Activated CD4-positive, alpha-beta T cell treated with anti-CD3 and anti-CD28 coated beads, Interleukin-2, amount 10 ng/mL, durations not matched to agents 24 days and 14 days (primary cell): Measurements from ENCODE around the gene TRRAP. TPM values are rescaled to one million over a fixed set of nuclear protein-coding genes. Genes with fewer than 3 reads are reported as not detected.
"Not testable (repeated sequence)": the region's sequence is repeated elsewhere in the genome, so short reads cannot be mapped to it uniquely, and the experiment has no call there.

Experiments used
- DNase-seq: peaks from one replicate; pipeline ENCODE4 v3.0.0; 2022
- H3K27ac Mint-ChIP-seq: one replicate; pipeline ENCODE4 v1.8.0; 2022; ENCODE audit warnings: mild to moderate bottlenecking, mixed read lengths
- H3K27me3 Mint-ChIP-seq: one replicate; pipeline ENCODE4 v1.8.0; 2022; ENCODE audit warnings: mixed read lengths
- H3K36me3 Mint-ChIP-seq: one replicate; pipeline ENCODE4 v1.8.0; 2022; ENCODE audit warnings: low read depth, mild to moderate bottlenecking, mixed read lengths
- H3K4me1 Mint-ChIP-seq: one replicate; pipeline ENCODE4 v1.8.0; 2021; ENCODE audit warnings: mixed read lengths
- H3K4me3 Mint-ChIP-seq: one replicate; pipeline ENCODE4 v1.8.0; 2022; ENCODE audit warnings: mild to moderate bottlenecking, moderate library complexity, mixed read lengths
- H3K9me3 Mint-ChIP-seq: one replicate; pipeline ENCODE4 v1.8.0; 2021; ENCODE audit warnings: mixed read lengths
- intact Hi-C: fragments of 100-400 bp; cut with micrococcal nuclease; formaldehyde crosslinking; loops from one replicate; pipeline ENCODE4 v1.15.1; 2023
- total RNA-seq: library from RNA; stranded (reverse); gene quantifications from 2 replicates; pipeline ENCODE4 v1.2.3, GENCODE V29; 2022

The TRRAP gene
- total RNA-seq, 1 donor from 2014 or later, result 65.1 TPM

- Mint-ChIP-seq H3K36me3 (peaks cover 59% of the 10 kb centered on the region), H3K27me3 (no peaks in the 10 kb centered on the region), H3K4me3 (no peak overlapping the region), H3K27ac (peak overlapping the region; percentile 29), H3K4me1 (no peaks in the 10 kb centered on the region), H3K9me3 (no peaks in the 10 kb centered on the region)
- no peak for DNase-seq
- intact Hi-C loops, result no loop called here
Measured at GRCh38 chr7:99038086-99038855, 159.9 kb downstream of the TRRAP start.

GRCh38 chr7:99039384-99039891 is 161.1 kb downstream of the TRRAP start:
- DNase-seq, result no peak
- no peaks in the 10 kb centered on the region for H3K4me1 Mint-ChIP-seq
- intact Hi-C loops, result no loop called here
- H3K4me3 Mint-ChIP-seq, result no peak overlapping the region
- no peak overlapping the region for H3K27ac Mint-ChIP-seq
- H3K36me3 Mint-ChIP-seq, result peaks cover 66% of the 10 kb centered on the region
- H3K9me3 Mint-ChIP-seq, result no peaks in the 10 kb centered on the region
- no peaks in the 10 kb centered on the region for H3K27me3 Mint-ChIP-seq

GRCh38 chr7:99040104-99040958 is 162.0 kb downstream of the TRRAP start:
- DNase-seq, result peak; percentile 86
- H3K4me1 Mint-ChIP-seq, result no peaks in the 10 kb centered on the region
- peaks cover 62% of the 10 kb centered on the region for H3K36me3 Mint-ChIP-seq
- no peak overlapping the region for H3K27ac Mint-ChIP-seq
- no peak overlapping the region for H3K4me3 Mint-ChIP-seq
- H3K9me3 Mint-ChIP-seq, result no peaks in the 10 kb centered on the region
- intact Hi-C loops, result loop anchor here (1.0 kb wide), 1 partner anchor 273 kb away; no protein-coding TSS in a partner anchor
- no peaks in the 10 kb centered on the region for H3K27me3 Mint-ChIP-seq

- Mint-ChIP-seq H3K9me3 (no peaks in the 10 kb centered on the region), H3K36me3 (peaks cover 64% of the 10 kb centered on the region), H3K4me3 (no peak overlapping the region), H3K27me3 (no peaks in the 10 kb centered on the region), H3K27ac (no peak overlapping the region), H3K4me1 (no peaks in the 10 kb centered on the region)
- DNase-seq, result no peak
- intact Hi-C loops, result no loop called here
Measured at GRCh38 chr7:99041526-99041925, 163.2 kb downstream of the TRRAP start.

GRCh38 chr7:99042957-99043356 is 164.6 kb downstream of the TRRAP start:
- H3K4me1 Mint-ChIP-seq, result no peaks in the 10 kb centered on the region
- no peak for DNase-seq
- no peaks in the 10 kb centered on the region for H3K9me3 Mint-ChIP-seq
- intact Hi-C loops, result no loop called here
- H3K36me3 Mint-ChIP-seq, result peaks cover 60% of the 10 kb centered on the region
- no peak overlapping the region for H3K4me3 Mint-ChIP-seq
- H3K27me3 Mint-ChIP-seq, result no peaks in the 10 kb centered on the region
- H3K27ac Mint-ChIP-seq, result no peak overlapping the region

GRCh38 chr7:99044858-99045257 is 166.5 kb downstream of the TRRAP start:
- intact Hi-C loops, H3K4me3 Mint-ChIP-seq, DNase-seq, H3K27me3 Mint-ChIP-seq, H3K4me1 Mint-ChIP-seq, H3K27ac Mint-ChIP-seq, H3K9me3 Mint-ChIP-seq: not testable (repeated sequence)
- H3K36me3 Mint-ChIP-seq, result peaks cover 59% of the 10 kb centered on the region

- peaks cover 60% of the 10 kb centered on the region for H3K36me3 Mint-ChIP-seq
- H3K27me3 Mint-ChIP-seq, H3K27ac Mint-ChIP-seq, H3K4me1 Mint-ChIP-seq, intact Hi-C loops, DNase-seq, H3K4me3 Mint-ChIP-seq, H3K9me3 Mint-ChIP-seq: not testable (repeated sequence)
Measured at GRCh38 chr7:99046262-99046661, 167.9 kb downstream of the TRRAP start.

- Mint-ChIP-seq H3K36me3 (peaks cover 60% of the 10 kb centered on the region), H3K4me1 (no peaks in the 10 kb centered on the region), H3K9me3 (no peaks in the 10 kb centered on the region), H3K4me3 (no peak overlapping the region), H3K27me3 (no peaks in the 10 kb centered on the region), H3K27ac (no peak overlapping the region)
- intact Hi-C loops, result no loop called here
- DNase-seq, result no peak
Measured at GRCh38 chr7:99046722-99047121, 168.4 kb downstream of the TRRAP start.

GRCh38 chr7:99047526-99048077 is 169.3 kb downstream of the TRRAP start:
- Mint-ChIP-seq H3K9me3 (no peaks in the 10 kb centered on the region), H3K4me3 (no peak overlapping the region), H3K4me1 (no peaks in the 10 kb centered on the region), H3K27ac (no peak overlapping the region), H3K27me3 (no peaks in the 10 kb centered on the region), H3K36me3 (peaks cover 64% of the 10 kb centered on the region)
- no peak for DNase-seq
- intact Hi-C loops, result no loop called here

GRCh38 chr7:99050971-99051370 is 172.6 kb downstream of the TRRAP start:
- Mint-ChIP-seq H3K36me3 (peaks cover 58% of the 10 kb centered on the region), H3K9me3 (no peaks in the 10 kb centered on the region), H3K27ac (peak overlapping the region; percentile 66), H3K4me3 (no peak overlapping the region), H3K4me1 (no peaks in the 10 kb centered on the region), H3K27me3 (no peaks in the 10 kb centered on the region)
- DNase-seq, result no peak
- intact Hi-C loops, result no loop called here

- peaks cover 40% of the 10 kb centered on the region for H3K36me3 Mint-ChIP-seq
- no peak overlapping the region for H3K4me3 Mint-ChIP-seq
- H3K4me1 Mint-ChIP-seq, result no peaks in the 10 kb centered on the region
- H3K27me3 Mint-ChIP-seq, result no peaks in the 10 kb centered on the region
- no peak for DNase-seq
- H3K27ac Mint-ChIP-seq, result no peak overlapping the region
- H3K9me3 Mint-ChIP-seq, result no peaks in the 10 kb centered on the region
- intact Hi-C loops, result no loop called here
Measured at GRCh38 chr7:99054781-99055180, 176.4 kb downstream of the TRRAP start.

- no peaks in the 10 kb centered on the region for H3K27me3 Mint-ChIP-seq
- H3K27ac Mint-ChIP-seq, result no peak overlapping the region
- peaks cover 8% of the 10 kb centered on the region for H3K36me3 Mint-ChIP-seq
- DNase-seq, result no peak
- H3K4me1 Mint-ChIP-seq, result peaks cover 7% of the 10 kb centered on the region
- H3K4me3 Mint-ChIP-seq, result no peak overlapping the region
- intact Hi-C loops, result no loop called here
- H3K9me3 Mint-ChIP-seq, result no peaks in the 10 kb centered on the region
Measured at GRCh38 chr7:99061001-99061776, 182.9 kb downstream of the TRRAP start.
